Body of pancreas (tissue), 4 donors: Measurements from ENCODE around the gene CACNG5. TPM values are rescaled to one million over a fixed set of nuclear protein-coding genes. Genes with fewer than 3 reads are reported as not detected.

Experiments
- ATAC-seq: fragments of 150-250 bp; one replicate; pipeline ENCODE4 v1.9.1; 2016
- DNase-seq, 4 donors: peaks; one replicate each; pipeline ENCODE4 v3.0.0-alpha.2; 2019
- H3K27ac ChIP-seq, 4 donors: fragments of 200-600 bp; sonication (generic); 1 replicate in 3 of 4; 2 replicates in 1 of 4; pipeline versions ENCODE4 v1.5.1 to v1.6.1; 2016 to 2019; ENCODE audit warnings: mild to moderate bottlenecking in 1 of 4, mixed read lengths in 1 of 4, moderate library complexity in 1 of 4
- H3K27me3 ChIP-seq, 2 donors: fragments of 200-600 bp; sonication (generic); one replicate each; pipeline ENCODE4 v1.6.0; 2016; ENCODE audit warnings: mild to moderate bottlenecking in 1 of 2
- H3K36me3 ChIP-seq, 2 donors: fragments of 200-600 bp; sonication (generic); replicated peaks in 1 of 2; 2 replicates each; pipeline ENCODE4 v1.5.1; 2016; ENCODE audit warnings: low read depth in 2 of 2; ENCODE audit not compliant: insufficient read depth in 1 of 2
- H3K4me1 ChIP-seq: fragments of 200-600 bp; sonication (generic); one replicate; pipeline ENCODE4 v1.6.0; 2016
- H3K4me3 ChIP-seq, 2 donors: fragments of 200-600 bp; sonication (generic); 1 replicate in 1 of 2; 2 replicates in 1 of 2; pipeline ENCODE4 v1.5.1; 2016 to 2019
- H3K9me3 ChIP-seq, 3 donors: fragments of 200-600 bp; sonication (generic); 1 replicate in 2 of 3; 2 replicates in 1 of 3; pipeline ENCODE4 v1.5.1; 2016
- POLR2A ChIP-seq, 3 donors: fragments of 450-650 bp; IDR thresholded peaks; one replicate each; pipeline ENCODE4 v1.6.1; 2016; ENCODE audit warnings: antibody characterized with exemption in 3 of 3, mild to moderate bottlenecking in 2 of 3
- WGBS, 2 donors: methylation state at CpG; one replicate each; pipeline ENCODE4 v1.1.5; 2017; 5-methylcytosine and 5-hydroxymethylcytosine counted together
- intact Hi-C: fragments of 100-400 bp; cut with DNase I; formaldehyde crosslinking; loops from one replicate; pipeline ENCODE4 v1.15.1; 2023
- total RNA-seq, 2 donors: library from RNA; depleted of rRNA; stranded (reverse); fragments of >200 nt; gene quantifications; one replicate each; pipeline ENCODE4 v1.1.0, GENCODE V29; 2016
- TF ChIP-seq, protein P1 (sequence below), 7 experiments: fragments of 450-650 bp in 4 of 7; fragments of 200-600 bp in 3 of 7; sonication (generic) in 3 of 7; IDR thresholded peaks; one replicate each; pipeline ENCODE4 v1.5.1; 2016 to 2019; ENCODE audit warnings: antibody characterized with exemption in 7 of 7

CACNG5 gene
- total RNA-seq, 2 donors from 2014 or later, result 0.52 TPM; not detected in 1

DNA sequence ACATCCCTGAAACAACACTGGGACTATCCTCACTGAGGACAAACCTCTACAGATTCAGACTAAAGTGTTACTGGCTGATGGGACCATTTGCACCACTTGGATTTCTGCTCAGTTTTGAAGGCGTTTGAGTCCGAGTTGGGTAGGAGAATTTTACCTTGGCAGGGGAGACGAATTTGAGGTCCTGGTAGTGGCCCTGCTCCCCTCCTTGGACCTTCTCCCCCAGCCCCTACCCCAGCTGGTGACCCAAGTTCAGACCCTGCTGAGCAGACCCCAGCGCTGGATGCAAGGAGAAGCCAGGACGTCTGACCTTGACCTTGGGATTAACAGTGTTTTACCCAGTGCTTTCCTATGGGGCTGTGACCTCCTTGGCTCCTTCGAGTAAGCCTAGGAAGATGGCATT is 13.6 kb downstream of the CACNG5 start:
- Histone ChIP-seq H3K27me3 (no peaks in the 10 kb centered on the region), H3K27ac (no peak overlapping the region), H3K9me3 (no peaks in the 10 kb centered on the region), H3K4me1 (no peaks in the 10 kb centered on the region), H3K4me3 (no peak overlapping the region), H3K36me3 (no peaks in the 10 kb centered on the region)
- 78% methylated on average over 5 to 6 of the region's 6 CpGs for WGBS, 2 donors
- TF ChIP-seq POLR2A (IDR thresholded peaks at IDR 0.05), result no peak
- TF ChIP-seq, protein P1, sequence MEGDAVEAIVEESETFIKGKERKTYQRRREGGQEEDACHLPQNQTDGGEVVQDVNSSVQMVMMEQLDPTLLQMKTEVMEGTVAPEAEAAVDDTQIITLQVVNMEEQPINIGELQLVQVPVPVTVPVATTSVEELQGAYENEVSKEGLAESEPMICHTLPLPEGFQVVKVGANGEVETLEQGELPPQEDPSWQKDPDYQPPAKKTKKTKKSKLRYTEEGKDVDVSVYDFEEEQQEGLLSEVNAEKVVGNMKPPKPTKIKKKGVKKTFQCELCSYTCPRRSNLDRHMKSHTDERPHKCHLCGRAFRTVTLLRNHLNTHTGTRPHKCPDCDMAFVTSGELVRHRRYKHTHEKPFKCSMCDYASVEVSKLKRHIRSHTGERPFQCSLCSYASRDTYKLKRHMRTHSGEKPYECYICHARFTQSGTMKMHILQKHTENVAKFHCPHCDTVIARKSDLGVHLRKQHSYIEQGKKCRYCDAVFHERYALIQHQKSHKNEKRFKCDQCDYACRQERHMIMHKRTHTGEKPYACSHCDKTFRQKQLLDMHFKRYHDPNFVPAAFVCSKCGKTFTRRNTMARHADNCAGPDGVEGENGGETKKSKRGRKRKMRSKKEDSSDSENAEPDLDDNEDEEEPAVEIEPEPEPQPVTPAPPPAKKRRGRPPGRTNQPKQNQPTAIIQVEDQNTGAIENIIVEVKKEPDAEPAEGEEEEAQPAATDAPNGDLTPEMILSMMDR (IDR thresholded peaks at IDR 0.05), result no peak
- intact Hi-C loops, result loop anchor here (10.0 kb wide), 1 partner anchor 54 kb away; no protein-coding TSS in a partner anchor
- no peak for ATAC-seq
- DNase-seq, result no peak

DNA sequence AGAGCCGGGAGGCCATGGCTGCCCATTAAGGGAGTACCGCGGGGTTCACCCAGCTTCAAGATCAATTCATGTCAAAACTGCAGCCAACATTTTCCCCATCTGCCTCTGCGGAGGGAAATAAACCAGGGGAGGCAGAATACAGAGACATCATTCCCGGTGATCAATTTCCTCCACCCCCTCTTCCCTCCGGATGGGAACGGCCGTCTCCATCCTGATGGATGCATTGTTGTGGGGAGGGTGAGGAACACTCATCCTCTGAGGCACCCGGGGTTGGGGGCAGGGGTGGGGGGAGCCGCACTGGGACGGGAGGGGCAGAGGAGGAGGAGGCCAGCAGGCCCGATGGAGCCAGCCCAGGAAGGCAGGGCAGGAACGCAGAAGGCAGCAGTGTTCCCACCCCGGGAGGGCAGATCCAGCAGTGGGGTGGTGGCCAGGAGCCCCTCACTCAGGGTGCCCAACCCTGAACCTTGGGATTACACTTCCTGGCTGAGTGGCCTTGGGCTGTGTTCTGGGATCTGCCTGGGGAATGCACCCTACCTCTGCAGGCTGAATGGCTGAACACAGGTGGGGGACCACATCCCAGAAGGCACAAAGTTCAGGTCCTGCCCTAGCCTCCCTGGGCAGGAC is 14.2 kb downstream of the CACNG5 start:
- H3K27ac ChIP-seq, result no peak overlapping the region
- DNase-seq, result no peak
- TF ChIP-seq, protein P1 (IDR thresholded peaks at IDR 0.05), result no peak
- no peak for TF ChIP-seq POLR2A (IDR thresholded peaks at IDR 0.05)

DNA sequence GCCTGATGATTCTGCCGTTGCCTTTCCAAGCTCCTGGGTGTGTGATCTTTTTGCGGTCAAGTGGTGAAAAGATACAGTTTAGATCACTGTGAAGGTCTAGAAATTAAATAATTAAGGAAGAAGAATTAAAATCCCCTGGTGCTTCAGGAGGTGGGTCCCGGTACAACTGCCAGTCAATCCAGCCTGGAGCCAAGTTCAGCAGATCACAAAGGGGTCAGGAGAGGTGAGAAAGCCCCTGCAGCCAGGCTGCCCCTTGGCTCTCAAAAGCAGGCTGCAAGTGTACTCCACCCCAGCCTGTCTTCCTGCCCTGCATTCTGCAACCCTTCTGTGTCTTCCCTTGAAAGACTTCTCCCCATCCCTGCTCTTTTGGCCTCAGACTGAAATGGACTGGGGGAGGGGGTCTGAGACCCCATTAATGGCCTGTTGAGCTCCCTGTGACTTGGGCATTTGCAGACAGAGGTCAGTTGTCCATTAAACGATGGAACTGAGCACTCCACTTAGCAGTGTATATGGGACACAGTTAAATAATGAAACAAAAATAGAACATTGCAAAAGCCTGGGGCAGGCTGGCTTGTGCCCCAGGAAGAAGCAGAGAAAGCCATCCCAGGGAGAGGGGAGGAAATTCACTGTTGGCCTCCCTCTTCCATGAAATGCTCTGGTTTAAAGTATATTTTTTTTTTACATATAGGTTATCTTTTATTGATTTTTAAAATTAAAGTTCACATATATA is 15.1 kb downstream of the CACNG5 start:
- TF ChIP-seq, protein P1 (IDR thresholded peaks at IDR 0.05), result no peak
- H3K9me3 ChIP-seq, result no peaks in the 10 kb centered on the region
- DNase-seq (no peak), ATAC-seq (no peak)
- 64 to 79% methylated on average over 4 of the region's 4 CpGs for WGBS, 2 donors
- H3K4me3 ChIP-seq, result no peak overlapping the region
- intact Hi-C loops, result loop anchor here (10.0 kb wide), 1 partner anchor 55 kb away; no protein-coding TSS in a partner anchor
- no peaks in the 10 kb centered on the region for H3K36me3 ChIP-seq
- no peak overlapping the region for H3K27ac ChIP-seq
- no peaks in the 10 kb centered on the region for H3K27me3 ChIP-seq
- no peaks in the 10 kb centered on the region for H3K4me1 ChIP-seq

More for the DNA sequence above, 14.2 kb downstream of the CACNG5 start:
- intact Hi-C loops, result loop anchor here (10.0 kb wide), 1 partner anchor 54 kb away; no protein-coding TSS in a partner anchor
- H3K4me1 ChIP-seq, result no peaks in the 10 kb centered on the region
- no peaks in the 10 kb centered on the region for H3K27me3 ChIP-seq
- no peaks in the 10 kb centered on the region for H3K9me3 ChIP-seq
- no peak for ATAC-seq
- 63 to 65% methylated on average over 8 to 14 of the region's 14 CpGs for WGBS, 2 donors
- no peak overlapping the region for H3K4me3 ChIP-seq
- H3K36me3 ChIP-seq, result no peaks in the 10 kb centered on the region

DNA sequence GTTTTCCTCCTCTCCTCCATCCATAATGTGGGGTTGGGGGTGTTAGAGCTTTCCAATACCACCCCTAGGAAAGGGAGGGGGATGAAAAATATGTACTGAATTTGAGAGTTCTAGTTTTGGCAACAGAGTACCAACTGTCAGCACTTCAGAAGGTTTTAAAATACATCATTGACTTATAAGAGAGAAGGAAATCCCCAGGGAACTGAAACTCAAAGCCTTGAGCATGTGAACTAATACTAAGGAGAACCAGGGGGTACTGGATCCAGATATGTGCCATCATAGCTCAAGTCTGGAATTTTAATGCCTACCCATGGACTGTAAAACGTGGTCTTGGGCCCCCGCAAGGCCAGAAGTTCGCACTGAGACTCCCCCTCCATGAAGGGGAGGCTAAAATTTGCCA is 15.8 kb downstream of the CACNG5 start:
- DNase-seq (no peak), ATAC-seq (no peak)
- Histone ChIP-seq H3K27ac (no peak overlapping the region), H3K4me3 (no peak overlapping the region), H3K36me3 (no peaks in the 10 kb centered on the region), H3K9me3 (no peaks in the 10 kb centered on the region), H3K27me3 (no peaks in the 10 kb centered on the region), H3K4me1 (no peaks in the 10 kb centered on the region)
- TF ChIP-seq, protein P1 (IDR thresholded peaks at IDR 0.05), result no peak
- no peak for TF ChIP-seq POLR2A (IDR thresholded peaks at IDR 0.05)
- 72 to 78% methylated on average over 3 of the region's 3 CpGs for WGBS, 2 donors
- intact Hi-C loops, result no loop called here
